ENCODE results near the gene APMAP.

DNA sequence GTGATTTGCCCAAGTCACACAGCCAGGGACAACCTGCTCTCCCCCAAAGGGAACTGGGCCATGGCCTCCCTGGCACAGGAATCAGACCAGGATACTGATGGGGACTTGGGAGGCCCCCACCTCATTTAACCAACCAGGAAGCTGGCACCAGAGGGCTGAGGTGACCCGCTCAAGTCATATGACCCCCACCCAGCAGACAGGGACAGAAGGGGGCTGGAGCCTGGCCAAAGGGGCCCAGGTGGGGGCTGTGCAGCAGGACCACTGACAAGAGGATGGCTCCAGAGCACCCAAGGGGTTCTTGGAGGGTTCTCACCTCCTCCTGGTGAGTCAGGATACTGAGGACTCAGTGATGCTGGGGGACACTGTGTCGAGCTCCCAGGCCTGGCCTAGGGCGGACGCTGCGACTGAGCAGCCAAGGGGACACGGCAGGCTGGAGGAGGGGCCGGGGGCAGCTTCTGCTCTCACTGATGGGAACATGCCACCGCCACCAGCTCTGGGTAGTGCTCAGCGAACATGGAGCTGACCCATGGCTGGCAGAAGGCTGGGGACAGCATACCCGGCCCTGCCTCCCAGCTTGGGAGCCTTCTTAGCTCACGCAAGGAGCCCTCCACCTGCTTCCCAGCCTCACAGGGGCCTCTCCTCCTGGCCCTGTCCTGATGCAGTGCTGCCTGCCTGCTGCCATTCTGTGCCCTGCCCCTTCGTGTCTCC is 42.3 kb downstream of the APMAP start:
- TF ChIP-seq POLR2AphosphoS5 (IDR thresholded peaks at IDR 0.05) (no peak), POLR2A (IDR thresholded peaks at IDR 0.05) (no peak)
- TF ChIP-seq, protein P1, sequence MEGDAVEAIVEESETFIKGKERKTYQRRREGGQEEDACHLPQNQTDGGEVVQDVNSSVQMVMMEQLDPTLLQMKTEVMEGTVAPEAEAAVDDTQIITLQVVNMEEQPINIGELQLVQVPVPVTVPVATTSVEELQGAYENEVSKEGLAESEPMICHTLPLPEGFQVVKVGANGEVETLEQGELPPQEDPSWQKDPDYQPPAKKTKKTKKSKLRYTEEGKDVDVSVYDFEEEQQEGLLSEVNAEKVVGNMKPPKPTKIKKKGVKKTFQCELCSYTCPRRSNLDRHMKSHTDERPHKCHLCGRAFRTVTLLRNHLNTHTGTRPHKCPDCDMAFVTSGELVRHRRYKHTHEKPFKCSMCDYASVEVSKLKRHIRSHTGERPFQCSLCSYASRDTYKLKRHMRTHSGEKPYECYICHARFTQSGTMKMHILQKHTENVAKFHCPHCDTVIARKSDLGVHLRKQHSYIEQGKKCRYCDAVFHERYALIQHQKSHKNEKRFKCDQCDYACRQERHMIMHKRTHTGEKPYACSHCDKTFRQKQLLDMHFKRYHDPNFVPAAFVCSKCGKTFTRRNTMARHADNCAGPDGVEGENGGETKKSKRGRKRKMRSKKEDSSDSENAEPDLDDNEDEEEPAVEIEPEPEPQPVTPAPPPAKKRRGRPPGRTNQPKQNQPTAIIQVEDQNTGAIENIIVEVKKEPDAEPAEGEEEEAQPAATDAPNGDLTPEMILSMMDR (IDR thresholded peaks at IDR 0.05): no peak

Measured in prostate gland (tissue), 2 donors.